Lower leg skin (tissue), 4 donors: ENCODE results near the gene PRRT4. TPM values are rescaled to one million over a fixed set of nuclear protein-coding genes. Genes with fewer than 3 reads are reported as not detected.

Source experiments
- DNase-seq, 2 donors: peaks; one replicate each; pipeline ENCODE4 v3.0.0-alpha.2; 2019; ENCODE audit warnings: low spot score in 2 of 2
- H3K4me3 ChIP-seq: fragments of 200-600 bp; sonication (generic); 2 replicates; pipeline ENCODE4 v1.5.1; 2017; ENCODE audit warnings: mild to moderate bottlenecking, low read depth; ENCODE audit not compliant: poor library complexity, severe bottlenecking
- CTCF ChIP-seq, 3 donors: fragments of 450-650 bp; IDR thresholded peaks; one replicate each; pipeline ENCODE4 v1.5.1; 2016; ENCODE audit warnings: antibody characterized with exemption in 3 of 3, mild to moderate bottlenecking in 3 of 3, moderate library complexity in 2 of 3
- POLR2A ChIP-seq, 2 donors: fragments of 450-650 bp; IDR thresholded peaks; one replicate each; pipeline ENCODE4 v1.6.1; 2016 to 2017; ENCODE audit warnings: antibody characterized with exemption in 2 of 2, mild to moderate bottlenecking in 1 of 2, moderate library complexity in 1 of 2
- WGBS, 2 donors: methylation state at CpG; one replicate each; pipeline ENCODE4 v1.1.5; 2018; 5-methylcytosine and 5-hydroxymethylcytosine counted together
- intact Hi-C: fragments of 100-400 bp; cut with DNase I; formaldehyde crosslinking; loops from one replicate; pipeline ENCODE4 v1.15.0; 2023; ENCODE audit warnings: low total_unique reads
- total RNA-seq, 4 donors: library from RNA; depleted of rRNA; stranded (reverse); fragments of >200 nt; gene quantifications; one replicate each; pipeline ENCODE4 v1.1.0, GENCODE V29; 2016

Gene PRRT4
- total RNA-seq, 4 donors from 2014 or later = 1.3 to 4.5 (median 1.9) TPM

- WGBS, 2 donors = 75 to 83% methylated on average over 10 of the region's 10 CpGs
- intact Hi-C loops = no loop called here
- DNase-seq = no peak
- TF ChIP-seq CTCF (IDR thresholded peaks at IDR 0.05) (no peak), POLR2A (IDR thresholded peaks at IDR 0.05) (no peak)
- H3K4me3 ChIP-seq = no peak overlapping the region
These were observed 37.8 kb downstream of the PRRT4 start for GRCh38 chr7:128323459-128324367.

GRCh38 chr7:128323040-128323439, 38.5 kb downstream of the PRRT4 start:
- H3K4me3 ChIP-seq = no peak overlapping the region
- TF ChIP-seq POLR2A (IDR thresholded peaks at IDR 0.05) = no peak
- no peak for TF ChIP-seq CTCF (IDR thresholded peaks at IDR 0.05)
- intact Hi-C loops = no loop called here
- no peak for DNase-seq

GRCh38 chr7:128322040-128322643, 39.3 kb downstream of the PRRT4 start:
- intact Hi-C loops = no loop called here
- TF ChIP-seq POLR2A (IDR thresholded peaks at IDR 0.05) (no peak), CTCF (IDR thresholded peaks at IDR 0.05) (no peak)
- no peak overlapping the region for H3K4me3 ChIP-seq
- WGBS, 2 donors = 58 to 65% methylated on average over 3 of the region's 3 CpGs
- DNase-seq = no peak

GRCh38 chr7:128321044-128321422, 40.5 kb downstream of the PRRT4 start:
- no peak for DNase-seq
- TF ChIP-seq POLR2A (IDR thresholded peaks at IDR 0.05) (no peak), CTCF (IDR thresholded peaks at IDR 0.05) (no peak)
- WGBS, 2 donors = 90 to 91% methylated on average over 5 of the region's 5 CpGs
- intact Hi-C loops = no loop called here
- H3K4me3 ChIP-seq = no peak overlapping the region

GRCh38 chr7:128318691-128319090, 42.8 kb downstream of the PRRT4 start:
- intact Hi-C loops = no loop called here
- 85 to 90% methylated on average over 5 of the region's 5 CpGs for WGBS, 2 donors
- TF ChIP-seq CTCF (IDR thresholded peaks at IDR 0.05) (no peak), POLR2A (IDR thresholded peaks at IDR 0.05) (no peak)
- no peak for DNase-seq
- no peak overlapping the region for H3K4me3 ChIP-seq
